Panc1 (cell line): ENCODE measurements around the gene EIF2S3. TPM values are rescaled to one million over a fixed set of nuclear protein-coding genes. Genes with fewer than 3 reads are reported as not detected.

ENCODE experiments used
- ATAC-seq: fragments of 200-7000 bp; cut with Tn5 transposase; 2 replicates; pipeline ENCODE4 v1.9.1; 2020; ENCODE audit warnings: mild to moderate bottlenecking, moderate library complexity
- BruUV-seq: library from RNA; stranded (reverse); fragments of 400-500 nt; replicated peaks from 2 replicates; lab custom pipeline; 2021; lab: Mats Ljungman, UMichigan
- CTCF ChIA-PET: fragments of 300-600 bp; sonication (Branson Sonifier 250); formaldehyde crosslinking; loops from one replicate; lab custom pipeline; 2022; ENCODE audit warnings: antibody characterized with exemption; lab: Charles Lee
- POLR2A ChIA-PET: fragments of 300-600 bp; sonication (Branson Sonifier 250); formaldehyde crosslinking; loops from one replicate; lab custom pipeline; 2022; ENCODE audit warnings: antibody characterized with exemption; lab: Charles Lee
- DNase-seq: peaks from one replicate; pipeline ENCODE4 v3.0.0-alpha.2; 2010; ENCODE audit warnings: low read depth, low spot score
- H3K27ac ChIP-seq: 2 replicates; pipeline ENCODE4 v1.5.1; 2011; ENCODE audit warnings: mild to moderate bottlenecking, low read length, inconsistent platforms
- H3K27me3 ChIP-seq: fragments of 200-500 bp; sonication (Bioruptor generic); 2 replicates; pipeline ENCODE4 v1.6.0; 2014; ENCODE audit warnings: low read length, inconsistent platforms; ENCODE audit not compliant: control insufficient read depth, insufficient read depth
- H3K36me3 ChIP-seq: fragments of 200-500 bp; sonication (Bioruptor generic); 2 replicates; pipeline ENCODE4 v1.5.1; 2014; ENCODE audit warnings: inconsistent platforms, mild to moderate bottlenecking, low read length, moderate library complexity; ENCODE audit not compliant: control insufficient read depth, insufficient read depth
- H3K4me1 ChIP-seq: 2 replicates; pipeline ENCODE4 v1.5.1; 2011; ENCODE audit warnings: inconsistent platforms, mild to moderate bottlenecking, low read length, moderate library complexity; ENCODE audit not compliant: control insufficient read depth, insufficient read depth
- H3K4me3 ChIP-seq, 2 experiments: 2 replicates each; pipeline ENCODE4 v1.5.1; 2011 to 2012; ENCODE audit warnings: low read depth in 2 of 2, low read length in 2 of 2, mild to moderate bottlenecking in 2 of 2, inconsistent platforms in 1 of 2, moderate library complexity in 1 of 2
- H3K9me3 ChIP-seq: fragments of 200-500 bp; sonication (Bioruptor generic); 2 replicates; pipeline ENCODE4 v1.5.1; 2014; ENCODE audit warnings: low read depth, mild to moderate bottlenecking, inconsistent platforms, low read length, moderate library complexity; ENCODE audit not compliant: control insufficient read depth, insufficient read depth
- POLR2AphosphoS5 ChIP-seq: IDR thresholded peaks from 2 replicates; pipeline ENCODE4 v1.6.1; 2012; ENCODE audit warnings: mild to moderate bottlenecking, low read depth, low read length, moderate library complexity
- SIN3A ChIP-seq: IDR thresholded peaks from 2 replicates; pipeline ENCODE4 v1.6.1; 2012; ENCODE audit warnings: low read depth, mild to moderate bottlenecking, low read length, moderate library complexity, borderline replicate concordance; ENCODE audit not compliant: insufficient read depth
- TCF7L2 ChIP-seq: IDR thresholded peaks from 2 replicates; pipeline ENCODE4 v1.6.1; 2011; ENCODE audit warnings: mild to moderate bottlenecking, low read depth, low read length, inconsistent platforms
- in situ Hi-C: cut with HindIII; loops from 2 replicates; pipeline ENCODE4 v1.10.0; 2016; ENCODE audit warnings: low sequenced_read_pairs, low pct_unique_long_range_greater_than_20kb
- intact Hi-C: fragments of 100-400 bp; cut with micrococcal nuclease; formaldehyde crosslinking; loops from one replicate; pipeline ENCODE4 v1.10.0; 2022; ENCODE audit not compliant: unreplicated experiment
- total RNA-seq: library from RNA; stranded (reverse); gene quantifications from one replicate; pipeline ENCODE4 v1.2.1, GENCODE V29; 2021; ENCODE audit not compliant: unreplicated experiment
- TF ChIP-seq, protein P1 (sequence below), 2 experiments: IDR thresholded peaks; 2 replicates each; pipeline ENCODE4 v1.6.1; 2011 to 2012; ENCODE audit warnings: low read depth in 2 of 2, control low read depth in 1 of 2, low read length in 1 of 2, mild to moderate bottlenecking in 1 of 2, moderate library complexity in 1 of 2; ENCODE audit not compliant: insufficient read depth in 1 of 2
- TF ChIP-seq, protein P2 (sequence below): fragments of 450-650 bp; IDR thresholded peaks from 2 replicates; pipeline ENCODE4 v1.5.1; 2017; ENCODE audit warnings: mild to moderate bottlenecking

The EIF2S3 gene
- total RNA-seq, 1 experiment from 2014 or later = 154 TPM

- DNase-seq = no peak
- TF ChIP-seq, protein P1, sequence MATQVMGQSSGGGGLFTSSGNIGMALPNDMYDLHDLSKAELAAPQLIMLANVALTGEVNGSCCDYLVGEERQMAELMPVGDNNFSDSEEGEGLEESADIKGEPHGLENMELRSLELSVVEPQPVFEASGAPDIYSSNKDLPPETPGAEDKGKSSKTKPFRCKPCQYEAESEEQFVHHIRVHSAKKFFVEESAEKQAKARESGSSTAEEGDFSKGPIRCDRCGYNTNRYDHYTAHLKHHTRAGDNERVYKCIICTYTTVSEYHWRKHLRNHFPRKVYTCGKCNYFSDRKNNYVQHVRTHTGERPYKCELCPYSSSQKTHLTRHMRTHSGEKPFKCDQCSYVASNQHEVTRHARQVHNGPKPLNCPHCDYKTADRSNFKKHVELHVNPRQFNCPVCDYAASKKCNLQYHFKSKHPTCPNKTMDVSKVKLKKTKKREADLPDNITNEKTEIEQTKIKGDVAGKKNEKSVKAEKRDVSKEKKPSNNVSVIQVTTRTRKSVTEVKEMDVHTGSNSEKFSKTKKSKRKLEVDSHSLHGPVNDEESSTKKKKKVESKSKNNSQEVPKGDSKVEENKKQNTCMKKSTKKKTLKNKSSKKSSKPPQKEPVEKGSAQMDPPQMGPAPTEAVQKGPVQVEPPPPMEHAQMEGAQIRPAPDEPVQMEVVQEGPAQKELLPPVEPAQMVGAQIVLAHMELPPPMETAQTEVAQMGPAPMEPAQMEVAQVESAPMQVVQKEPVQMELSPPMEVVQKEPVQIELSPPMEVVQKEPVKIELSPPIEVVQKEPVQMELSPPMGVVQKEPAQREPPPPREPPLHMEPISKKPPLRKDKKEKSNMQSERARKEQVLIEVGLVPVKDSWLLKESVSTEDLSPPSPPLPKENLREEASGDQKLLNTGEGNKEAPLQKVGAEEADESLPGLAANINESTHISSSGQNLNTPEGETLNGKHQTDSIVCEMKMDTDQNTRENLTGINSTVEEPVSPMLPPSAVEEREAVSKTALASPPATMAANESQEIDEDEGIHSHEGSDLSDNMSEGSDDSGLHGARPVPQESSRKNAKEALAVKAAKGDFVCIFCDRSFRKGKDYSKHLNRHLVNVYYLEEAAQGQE (IDR thresholded peaks at IDR 0.05; ENCODE audit: insufficient read depth in 1 of 2, low read depth in 2 of 2, low read length in 1 of 2) = no peak
- TF ChIP-seq SIN3A (no peak), TCF7L2 (no peak), POLR2AphosphoS5 (no peak)
- TF ChIP-seq, protein P2, sequence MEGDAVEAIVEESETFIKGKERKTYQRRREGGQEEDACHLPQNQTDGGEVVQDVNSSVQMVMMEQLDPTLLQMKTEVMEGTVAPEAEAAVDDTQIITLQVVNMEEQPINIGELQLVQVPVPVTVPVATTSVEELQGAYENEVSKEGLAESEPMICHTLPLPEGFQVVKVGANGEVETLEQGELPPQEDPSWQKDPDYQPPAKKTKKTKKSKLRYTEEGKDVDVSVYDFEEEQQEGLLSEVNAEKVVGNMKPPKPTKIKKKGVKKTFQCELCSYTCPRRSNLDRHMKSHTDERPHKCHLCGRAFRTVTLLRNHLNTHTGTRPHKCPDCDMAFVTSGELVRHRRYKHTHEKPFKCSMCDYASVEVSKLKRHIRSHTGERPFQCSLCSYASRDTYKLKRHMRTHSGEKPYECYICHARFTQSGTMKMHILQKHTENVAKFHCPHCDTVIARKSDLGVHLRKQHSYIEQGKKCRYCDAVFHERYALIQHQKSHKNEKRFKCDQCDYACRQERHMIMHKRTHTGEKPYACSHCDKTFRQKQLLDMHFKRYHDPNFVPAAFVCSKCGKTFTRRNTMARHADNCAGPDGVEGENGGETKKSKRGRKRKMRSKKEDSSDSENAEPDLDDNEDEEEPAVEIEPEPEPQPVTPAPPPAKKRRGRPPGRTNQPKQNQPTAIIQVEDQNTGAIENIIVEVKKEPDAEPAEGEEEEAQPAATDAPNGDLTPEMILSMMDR = no peak
- intact Hi-C loops (loop anchor here (10.0 kb wide), 2 partner anchors 52 to 162 kb away; no protein-coding TSS in a partner anchor), in situ Hi-C loops (no loop called here)
- Histone ChIP-seq H3K9me3 (no peaks in the 10 kb centered on the region), H3K4me1 (no peaks in the 10 kb centered on the region; the same call in none of the 2 replicates), H3K27ac (peak overlapping the region; percentile 79), H3K27me3 (no peaks in the 10 kb centered on the region), H3K36me3 (no peaks in the 10 kb centered on the region), H3K4me3 (no peak overlapping the region)
- ChIA-PET POLR2A (no interaction called here), CTCF (interaction anchor here (0.6 kb wide), 1 partner anchor 141 kb away, joined by 9 read pairs; no protein-coding TSS in a partner anchor)
- no TSS peak for BruUV-seq
- no peak for ATAC-seq
Measured at GRCh38 chrX:24082447-24082846, 27.7 kb downstream of the EIF2S3 start.

- DNase-seq (no peak), ATAC-seq (no peak)
- ChIA-PET CTCF (no interaction called here), POLR2A (no interaction called here)
- intact Hi-C loops (loop anchor here (10.0 kb wide), 2 partner anchors 50 to 160 kb away; no protein-coding TSS in a partner anchor), in situ Hi-C loops (no loop called here)
- Histone ChIP-seq H3K27ac (no peak overlapping the region), H3K9me3 (no peaks in the 10 kb centered on the region), H3K27me3 (no peaks in the 10 kb centered on the region), H3K4me3 (no peak overlapping the region), H3K4me1 (no peaks in the 10 kb centered on the region; the same call in none of the 2 replicates), H3K36me3 (no peaks in the 10 kb centered on the region)
- TF ChIP-seq, protein P1 (IDR thresholded peaks at IDR 0.05; ENCODE audit: insufficient read depth in 1 of 2, low read depth in 2 of 2, low read length in 1 of 2) = no peak
- TF ChIP-seq, protein P2 = no peak
- no peak for TF ChIP-seq POLR2AphosphoS5
- TF ChIP-seq TCF7L2 = no peak
- TF ChIP-seq SIN3A = no peak
- BruUV-seq = no TSS peak
Measured at GRCh38 chrX:24085101-24085500, 30.3 kb downstream of the EIF2S3 start.
